ENCODE results near the gene S100A14.

The S100A14 gene

DNA sequence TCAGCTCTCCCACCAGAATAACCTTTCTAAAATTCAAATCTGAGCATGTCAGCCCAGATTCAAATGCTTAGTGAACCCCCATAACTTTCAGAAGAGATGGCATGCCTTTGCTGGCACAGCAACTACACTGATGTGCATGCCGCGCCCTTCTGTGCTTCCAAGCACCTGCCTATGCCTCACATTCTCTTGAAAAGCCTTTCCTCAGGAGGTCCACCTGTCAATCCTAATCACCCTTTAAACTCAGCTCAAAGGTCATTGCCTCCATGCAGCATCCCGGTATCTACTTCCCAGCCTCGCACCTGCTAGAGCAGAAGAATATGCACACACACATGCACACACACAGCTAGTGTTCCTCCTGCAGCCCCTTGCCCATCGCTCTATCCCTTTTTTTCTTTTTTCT is 45.3 kb downstream of the S100A14 start:
- no peak overlapping the region for H3K56ac ChIP-seq (ENCODE audit: low read length)
- no peak overlapping the region for H3K18ac ChIP-seq (ENCODE audit: low read length)
- no peak overlapping the region for H2BK15ac ChIP-seq (replicated peaks; ENCODE audit: low read depth)
- H3K79me1 ChIP-seq (ENCODE audit: low read length), result no peaks in the 10 kb centered on the region
- no peak overlapping the region for H3K9ac ChIP-seq (ENCODE audit: low read length)
- no peak overlapping the region for H2BK5ac ChIP-seq (ENCODE audit: low read length)
- no peaks in the 10 kb centered on the region for H3K36me3 ChIP-seq (ENCODE audit: control insufficient read depth, insufficient read depth, low read length)
- no peaks in the 10 kb centered on the region for H3K27me3 ChIP-seq (ENCODE audit: insufficient read depth, low read length, poor library complexity)
- H3K27ac ChIP-seq (ENCODE audit: low read depth, low read length), result no peak overlapping the region
- H4K5ac ChIP-seq (ENCODE audit: low read length), result no peak overlapping the region
- no peak overlapping the region for H4K8ac ChIP-seq (ENCODE audit: low read depth, low read length)
- no peak overlapping the region for H3K4me3 ChIP-seq (ENCODE audit: low read length)
- no peak overlapping the region for H2BK120ac ChIP-seq (ENCODE audit: low read depth, low read length)
- peaks cover 8% of the 10 kb centered on the region for H3K4me1 ChIP-seq (ENCODE audit: control insufficient read depth, low read depth, low read length)
- DNase-seq, result no peak
- no peak overlapping the region for H3K4ac ChIP-seq (ENCODE audit: low read depth, low read length)
- no peak overlapping the region for H2AK5ac ChIP-seq (ENCODE audit: low read length)
- no CpG with 5 or more reads among the region's 5 CpGs for WGBS (ENCODE audit: extremely low coverage, insufficient coverage, low lambda C conversion rate)
- H3K4me2 ChIP-seq (ENCODE audit: low read length), result no peak overlapping the region
- no peaks in the 10 kb centered on the region for H3K79me2 ChIP-seq (ENCODE audit: control insufficient read depth, insufficient read depth, low read length)
- no peak overlapping the region for H3K23ac ChIP-seq (ENCODE audit: low read length)

- no peak overlapping the region for H3K4me2 ChIP-seq (ENCODE audit: low read length)
- no peak for DNase-seq
- peaks cover 10% of the 10 kb centered on the region for H3K4me1 ChIP-seq (ENCODE audit: control insufficient read depth, low read depth, low read length)
- H3K9ac ChIP-seq (ENCODE audit: low read length), result no peak overlapping the region
- no peak overlapping the region for H4K5ac ChIP-seq (ENCODE audit: low read length)
- H3K18ac ChIP-seq (ENCODE audit: low read length), result no peak overlapping the region
- H3K23ac ChIP-seq (ENCODE audit: low read length), result no peak overlapping the region
- H2BK120ac ChIP-seq (ENCODE audit: low read depth, low read length), result no peak overlapping the region
- H2AK5ac ChIP-seq (ENCODE audit: low read length), result no peak overlapping the region
- H3K27me3 ChIP-seq (ENCODE audit: insufficient read depth, low read length, poor library complexity), result no peaks in the 10 kb centered on the region
- H3K79me2 ChIP-seq (ENCODE audit: control insufficient read depth, insufficient read depth, low read length), result no peaks in the 10 kb centered on the region
- no peak overlapping the region for H3K4ac ChIP-seq (ENCODE audit: low read depth, low read length)
- H2BK5ac ChIP-seq (ENCODE audit: low read length), result no peak overlapping the region
- no peaks in the 10 kb centered on the region for H3K36me3 ChIP-seq (ENCODE audit: control insufficient read depth, insufficient read depth, low read length)
- H3K27ac ChIP-seq (ENCODE audit: low read depth, low read length), result no peak overlapping the region
- no peak overlapping the region for H3K4me3 ChIP-seq (ENCODE audit: low read length)
- no peak overlapping the region for H2BK15ac ChIP-seq (replicated peaks; ENCODE audit: low read depth)
- WGBS (ENCODE audit: extremely low coverage, insufficient coverage, low lambda C conversion rate), result no CpG with 5 or more reads among the region's 8 CpGs
- H3K56ac ChIP-seq (ENCODE audit: low read length), result no peak overlapping the region
- no peaks in the 10 kb centered on the region for H3K79me1 ChIP-seq (ENCODE audit: low read length)
- H4K8ac ChIP-seq (ENCODE audit: low read depth, low read length), result no peak overlapping the region
Observed at GRCh38 chr1:153569465-153569864, 46.7 kb downstream of the S100A14 start.

DNA sequence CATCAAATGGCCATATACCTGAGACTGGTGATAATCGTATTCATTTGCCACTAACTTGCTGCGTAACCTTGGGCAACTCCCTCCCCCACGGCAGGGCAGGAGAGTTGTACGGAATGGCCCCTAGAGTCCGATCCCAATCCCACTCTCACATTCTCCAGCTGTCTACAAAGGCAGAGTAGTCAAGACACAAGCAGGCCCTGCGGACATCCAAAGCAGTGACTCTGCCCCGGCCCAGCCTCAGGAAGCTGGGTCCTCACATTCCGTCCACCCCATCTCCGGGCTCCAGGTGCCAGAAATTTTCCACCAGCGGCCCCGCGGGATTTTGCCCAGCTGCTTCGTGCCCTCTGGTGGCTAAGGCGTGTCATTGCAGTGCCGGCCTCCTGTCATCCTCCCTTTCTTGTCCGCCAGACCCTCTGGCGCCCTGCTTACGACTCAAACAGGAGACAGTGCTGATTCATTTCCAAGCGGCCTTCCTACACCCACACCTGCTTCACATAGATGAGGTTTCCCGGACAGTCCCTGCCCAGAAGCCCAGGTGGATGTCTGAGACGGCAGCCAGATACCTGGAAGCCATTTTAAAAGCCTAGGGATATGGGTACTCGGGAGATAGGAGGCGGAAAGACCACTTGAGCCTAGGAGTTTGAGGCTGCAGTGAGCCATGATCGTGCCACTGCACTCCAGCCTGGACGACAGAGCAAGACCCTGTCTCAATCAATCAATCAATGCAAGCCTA is 47.6 kb downstream of the S100A14 start:
- Histone ChIP-seq H3K23ac (ENCODE audit: low read length) (no peak overlapping the region), H3K79me1 (ENCODE audit: low read length) (no peaks in the 10 kb centered on the region), H2BK120ac (ENCODE audit: low read depth, low read length) (no peak overlapping the region), H3K56ac (ENCODE audit: low read length) (peak overlapping the region; percentile 85), H4K8ac (ENCODE audit: low read depth, low read length) (no peak overlapping the region), H3K4me2 (ENCODE audit: low read length) (peak overlapping the region; percentile 41), H3K4me1 (ENCODE audit: control insufficient read depth, low read depth, low read length) (peaks cover 10% of the 10 kb centered on the region), H4K5ac (ENCODE audit: low read length) (peak overlapping the region; percentile 90), H2AK5ac (ENCODE audit: low read length) (peak overlapping the region; percentile 38), H3K18ac (ENCODE audit: low read length) (peak overlapping the region; percentile 8), H2BK15ac (replicated peaks; ENCODE audit: low read depth) (no peak overlapping the region), H2BK5ac (ENCODE audit: low read length) (peak overlapping the region; percentile 31), H3K4me3 (ENCODE audit: low read length) (no peak overlapping the region), H3K27me3 (ENCODE audit: insufficient read depth, low read length, poor library complexity) (no peaks in the 10 kb centered on the region), H3K36me3 (ENCODE audit: control insufficient read depth, insufficient read depth, low read length) (no peaks in the 10 kb centered on the region), H3K27ac (ENCODE audit: low read depth, low read length) (peak overlapping the region; percentile 26), H3K79me2 (ENCODE audit: control insufficient read depth, insufficient read depth, low read length) (no peaks in the 10 kb centered on the region), H3K9ac (ENCODE audit: low read length) (peak overlapping the region; percentile 58), H3K4ac (ENCODE audit: low read depth, low read length) (peak overlapping the region; percentile 38)
- DNase-seq, result peak; percentile 96
- no CpG with 5 or more reads among the region's 25 CpGs for WGBS (ENCODE audit: extremely low coverage, insufficient coverage, low lambda C conversion rate)

DNA sequence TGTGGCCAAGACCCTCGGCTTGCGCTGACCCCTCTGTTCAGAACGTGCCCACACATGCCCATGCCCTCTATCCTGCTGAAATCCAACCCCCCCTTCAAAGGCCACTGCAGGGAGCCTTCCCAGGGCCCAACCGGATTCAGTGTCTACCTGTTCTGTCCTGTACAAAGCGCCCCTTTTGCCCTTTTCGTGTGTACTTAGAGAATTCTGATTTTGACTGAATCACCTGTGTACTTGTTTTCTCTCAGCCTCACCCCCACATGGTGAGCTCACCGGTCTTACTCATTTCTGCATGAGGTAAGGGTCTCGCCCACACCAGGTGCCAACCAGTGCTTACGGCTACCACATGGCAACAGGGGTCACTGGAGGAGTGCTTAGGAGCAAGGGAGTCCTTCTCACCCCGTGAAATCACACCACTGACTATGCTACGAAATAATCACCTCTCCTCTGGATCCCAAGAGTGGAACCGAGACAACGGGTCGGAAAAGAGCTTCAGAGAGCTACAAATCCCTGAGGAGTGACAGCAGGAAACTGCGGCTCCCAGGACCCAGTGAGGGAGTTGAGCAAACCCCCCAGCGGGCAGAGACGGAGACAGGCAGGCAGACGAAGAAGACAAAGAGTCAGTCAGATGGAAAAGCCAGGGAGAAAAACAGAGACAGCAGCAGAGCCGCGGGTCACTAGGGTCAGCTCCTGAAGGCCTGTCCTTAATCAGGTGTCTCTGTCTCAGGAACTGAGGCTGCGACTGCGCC is 48.3 kb downstream of the S100A14 start:
- no CpG with 5 or more reads among the region's 22 CpGs for WGBS (ENCODE audit: extremely low coverage, insufficient coverage, low lambda C conversion rate)
- Histone ChIP-seq H3K4me1 (ENCODE audit: control insufficient read depth, low read depth, low read length) (peaks cover 10% of the 10 kb centered on the region), H3K4me3 (ENCODE audit: low read length) (no peak overlapping the region)

DNA sequence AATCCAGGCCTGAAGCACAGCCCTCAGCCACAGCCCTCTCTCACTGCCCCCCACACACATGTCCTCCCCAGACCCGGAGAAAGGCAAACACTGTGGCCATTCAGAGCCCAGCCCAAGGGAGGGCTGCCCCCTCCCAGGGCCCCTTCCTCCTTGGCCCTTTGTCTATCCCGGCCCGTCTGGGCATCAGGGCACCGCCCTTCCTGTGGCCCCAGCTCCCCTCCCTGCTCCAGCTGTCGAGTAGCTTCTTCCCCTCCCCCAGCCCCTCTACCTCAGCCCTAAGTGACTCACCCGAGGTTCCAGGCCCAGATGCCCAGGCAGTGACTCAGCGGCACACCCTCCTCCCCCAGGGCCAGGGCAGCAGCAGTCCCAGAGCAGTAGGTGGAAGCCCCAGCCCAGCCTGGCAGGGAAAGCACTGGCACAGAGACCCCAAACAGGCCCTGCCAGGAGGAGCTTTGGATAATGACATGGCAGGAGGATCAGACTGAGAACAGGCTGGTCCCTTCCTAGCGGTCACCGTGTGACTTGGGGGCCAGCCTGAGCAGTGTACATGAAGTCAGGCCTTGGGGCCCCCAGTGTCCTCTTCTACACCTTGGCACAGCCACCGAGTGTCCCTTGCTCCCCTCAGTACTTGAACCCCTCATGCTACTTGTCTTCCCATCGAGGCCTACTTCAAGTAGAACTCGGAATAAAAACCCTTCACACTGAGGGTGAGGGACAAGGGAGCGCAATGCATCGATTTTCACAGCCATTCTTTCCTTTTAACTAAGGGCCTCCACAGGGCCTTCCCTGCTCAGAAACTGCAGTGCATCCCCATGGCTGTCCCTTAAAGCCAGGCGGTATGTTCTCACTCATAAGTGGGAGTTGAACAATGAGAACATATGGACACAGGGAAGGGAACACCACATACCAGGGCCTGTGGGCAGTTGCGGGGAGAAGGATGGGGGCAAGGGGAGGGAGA is 49.4 kb downstream of the S100A14 start:
- H3K79me2 ChIP-seq (ENCODE audit: control insufficient read depth, insufficient read depth, low read length), result no peaks in the 10 kb centered on the region
- H3K27ac ChIP-seq (ENCODE audit: low read depth, low read length), result peak overlapping the region; percentile 60
- no peak overlapping the region for H3K4me3 ChIP-seq (ENCODE audit: low read length)
- H2AK5ac ChIP-seq (ENCODE audit: low read length), result peak overlapping the region; percentile 80
- WGBS (ENCODE audit: extremely low coverage, insufficient coverage, low lambda C conversion rate), result no CpG with 5 or more reads among the region's 16 CpGs
- peak overlapping the region; percentile 83 for H3K4ac ChIP-seq (ENCODE audit: low read depth, low read length)
- H3K23ac ChIP-seq (ENCODE audit: low read length), result no peak overlapping the region
- peaks cover 10% of the 10 kb centered on the region for H3K4me1 ChIP-seq (ENCODE audit: control insufficient read depth, low read depth, low read length)
- H2BK15ac ChIP-seq (replicated peaks; ENCODE audit: low read depth), result no peak overlapping the region
- H2BK120ac ChIP-seq (ENCODE audit: low read depth, low read length), result no peak overlapping the region
- H3K56ac ChIP-seq (ENCODE audit: low read length), result peak overlapping the region; percentile 84
- peak overlapping the region; percentile 15 for H3K18ac ChIP-seq (ENCODE audit: low read length)
- no peaks in the 10 kb centered on the region for H3K36me3 ChIP-seq (ENCODE audit: control insufficient read depth, insufficient read depth, low read length)
- no peak overlapping the region for H4K8ac ChIP-seq (ENCODE audit: low read depth, low read length)
- no peaks in the 10 kb centered on the region for H3K27me3 ChIP-seq (ENCODE audit: insufficient read depth, low read length, poor library complexity)
- H3K79me1 ChIP-seq (ENCODE audit: low read length), result no peaks in the 10 kb centered on the region
- peak overlapping the region; percentile 50 for H3K9ac ChIP-seq (ENCODE audit: low read length)
- peak overlapping the region; percentile 92 for H2BK5ac ChIP-seq (ENCODE audit: low read length)
- H4K5ac ChIP-seq (ENCODE audit: low read length), result no peak overlapping the region
- no peak overlapping the region for H3K4me2 ChIP-seq (ENCODE audit: low read length)
- peak; percentile 99 for DNase-seq

More for the DNA sequence above, 48.3 kb downstream of the S100A14 start:
- no peaks in the 10 kb centered on the region for H3K79me2 ChIP-seq (ENCODE audit: control insufficient read depth, insufficient read depth, low read length)
- no peak overlapping the region for H4K5ac ChIP-seq (ENCODE audit: low read length)
- peak; percentile 70 for DNase-seq
- H3K27ac ChIP-seq (ENCODE audit: low read depth, low read length), result peak overlapping the region; percentile 26
- H3K4ac ChIP-seq (ENCODE audit: low read depth, low read length), result peak overlapping the region; percentile 38
- H3K4me2 ChIP-seq (ENCODE audit: low read length), result no peak overlapping the region
- no peak overlapping the region for H4K8ac ChIP-seq (ENCODE audit: low read depth, low read length)
- no peaks in the 10 kb centered on the region for H3K79me1 ChIP-seq (ENCODE audit: low read length)
- peak overlapping the region; percentile 54 for H3K9ac ChIP-seq (ENCODE audit: low read length)
- H3K56ac ChIP-seq (ENCODE audit: low read length), result peak overlapping the region; percentile 85
- no peak overlapping the region for H2BK15ac ChIP-seq (replicated peaks; ENCODE audit: low read depth)
- H3K18ac ChIP-seq (ENCODE audit: low read length), result peak overlapping the region; percentile 8
- peak overlapping the region; percentile 81 for H2AK5ac ChIP-seq (ENCODE audit: low read length)
- H3K27me3 ChIP-seq (ENCODE audit: insufficient read depth, low read length, poor library complexity), result no peaks in the 10 kb centered on the region
- peak overlapping the region; percentile 74 for H2BK5ac ChIP-seq (ENCODE audit: low read length)
- H2BK120ac ChIP-seq (ENCODE audit: low read depth, low read length), result no peak overlapping the region
- H3K36me3 ChIP-seq (ENCODE audit: control insufficient read depth, insufficient read depth, low read length), result no peaks in the 10 kb centered on the region
- no peak overlapping the region for H3K23ac ChIP-seq (ENCODE audit: low read length)
